ENCODE data around the gene RNF11. TPM values are rescaled to one million over a fixed set of nuclear protein-coding genes. Genes with fewer than 3 reads are reported as not detected.

The RNF11 gene
- total RNA-seq, 2 experiments from 2014 or later, result 91.3 to 97.4 TPM

GRCh38 chr1:51263147-51263877 lies 27.2 kb downstream of the RNF11 start:
- Histone ChIP-seq H3K27me3 (ENCODE audit: control insufficient read depth in 1 of 2, insufficient read depth in 2 of 2, low read length in 2 of 2) (no peaks in the 10 kb centered on the region), H3K9me3 (ENCODE audit: control insufficient read depth in 1 of 2, insufficient read depth in 1 of 2, low read length in 2 of 2) (no peaks in the 10 kb centered on the region), H3K27ac (ENCODE audit: low read depth in 1 of 2, low read length in 2 of 2) (no peak overlapping the region), H3K4me3 (ENCODE audit: low read length) (no peak overlapping the region), H3K36me3 (ENCODE audit: insufficient read depth, low read length) (peaks cover 2% of the 10 kb centered on the region), H3K4me1 (ENCODE audit: insufficient read depth, low read length) (peaks cover 23% of the 10 kb centered on the region)
- CTCF ChIA-PET, result interaction anchor here (1.1 kb wide), 1 partner anchor 72 kb away, joined by 5 read pairs; no protein-coding TSS in a partner anchor
- no peaks in the 10 kb centered on the region for H3K9me3 Mint-ChIP-seq
- TF ChIP-seq CTCF (IDR thresholded peaks at IDR 0.05), result no peak
- peaks cover 13% of the 10 kb centered on the region for H3K36me3 Mint-ChIP-seq (ENCODE audit: low read depth)
- intact Hi-C loops (cut with DNase I, micrococcal nuclease), result no loop called here
- DNase-seq (no peak), ATAC-seq (ENCODE audit: poor library complexity) (no peak)
- H3K4me1 Mint-ChIP-seq (ENCODE audit: low read depth), result peaks cover 91% of the 10 kb centered on the region
- no peak overlapping the region for H3K27ac Mint-ChIP-seq
- no peaks in the 10 kb centered on the region for H3K27me3 Mint-ChIP-seq
- no peak overlapping the region for H3K4me3 Mint-ChIP-seq
- POLR2A ChIA-PET, result no interaction called here

- peaks cover 83% of the 10 kb centered on the region for H3K4me1 Mint-ChIP-seq (ENCODE audit: low read depth)
- H3K9me3 ChIP-seq (ENCODE audit: control insufficient read depth in 1 of 2, insufficient read depth in 1 of 2, low read length in 2 of 2), result no peaks in the 10 kb centered on the region
- H3K27me3 ChIP-seq (ENCODE audit: control insufficient read depth in 1 of 2, insufficient read depth in 2 of 2, low read length in 2 of 2), result no peaks in the 10 kb centered on the region
- no peak overlapping the region for H3K4me3 ChIP-seq (ENCODE audit: low read length)
- H3K27me3 Mint-ChIP-seq, result no peaks in the 10 kb centered on the region
- ATAC-seq (ENCODE audit: poor library complexity) (no peak), DNase-seq (no peak)
- no peak overlapping the region for H3K4me3 Mint-ChIP-seq
- peaks cover 24% of the 10 kb centered on the region for H3K36me3 Mint-ChIP-seq (ENCODE audit: low read depth)
- peak overlapping the region; percentile 37 for H3K27ac Mint-ChIP-seq
- ChIA-PET POLR2A (no interaction called here), CTCF (no interaction called here)
- H3K36me3 ChIP-seq (ENCODE audit: insufficient read depth, low read length), result peaks cover 2% of the 10 kb centered on the region
- peaks cover 23% of the 10 kb centered on the region for H3K4me1 ChIP-seq (ENCODE audit: insufficient read depth, low read length)
- intact Hi-C loops (cut with DNase I, micrococcal nuclease), result no loop called here
- H3K27ac ChIP-seq (ENCODE audit: low read depth in 1 of 2, low read length in 2 of 2), result no peak overlapping the region
- TF ChIP-seq CTCF (IDR thresholded peaks at IDR 0.05), result no peak
- H3K9me3 Mint-ChIP-seq, result no peaks in the 10 kb centered on the region
These were observed 28.4 kb downstream of the RNF11 start for GRCh38 chr1:51264451-51264850.

- Mint-ChIP-seq H3K4me1 (ENCODE audit: low read depth) (peaks cover 71% of the 10 kb centered on the region), H3K27me3 (no peaks in the 10 kb centered on the region), H3K9me3 (no peaks in the 10 kb centered on the region), H3K36me3 (ENCODE audit: low read depth) (peaks cover 36% of the 10 kb centered on the region), H3K4me3 (no peak overlapping the region), H3K27ac (no peak overlapping the region)
- ChIA-PET CTCF (no interaction called here), POLR2A (no interaction called here)
- intact Hi-C loops (cut with DNase I, micrococcal nuclease), result no loop called here
- no peaks in the 10 kb centered on the region for H3K9me3 ChIP-seq (ENCODE audit: control insufficient read depth in 1 of 2, insufficient read depth in 1 of 2, low read length in 2 of 2)
- ATAC-seq (ENCODE audit: poor library complexity) (no peak), DNase-seq (no peak)
- peaks cover 23% of the 10 kb centered on the region for H3K4me1 ChIP-seq (ENCODE audit: insufficient read depth, low read length)
- peaks cover 14% of the 10 kb centered on the region for H3K36me3 ChIP-seq (ENCODE audit: insufficient read depth, low read length)
- H3K27ac ChIP-seq (ENCODE audit: low read depth in 1 of 2, low read length in 2 of 2), result no peak overlapping the region
- H3K4me3 ChIP-seq (ENCODE audit: low read length), result no peak overlapping the region
- no peaks in the 10 kb centered on the region for H3K27me3 ChIP-seq (ENCODE audit: control insufficient read depth in 1 of 2, insufficient read depth in 2 of 2, low read length in 2 of 2)
- TF ChIP-seq CTCF (IDR thresholded peaks at IDR 0.05), result no peak
These were observed 29.5 kb downstream of the RNF11 start for GRCh38 chr1:51265618-51266017.

Measured in CD4-positive, alpha-beta T cell (primary cell).